IMR-90 (cell line): ENCODE data around the gene CLDN15. TPM values are rescaled to one million over a fixed set of nuclear protein-coding genes. Genes with fewer than 3 reads are reported as not detected.

Experiments
- ATAC-seq: fragments of 200-7000 bp; cut with Tn5 transposase; 2 replicates; pipeline ENCODE4 v1.9.1; 2020; ENCODE audit warnings: low read depth, mild to moderate bottlenecking, moderate library complexity
- BruUV-seq: library from RNA; stranded (reverse); fragments of 400-500 nt; replicated peaks from 2 replicates; lab custom pipeline; 2021; lab: Mats Ljungman, UMichigan
- CTCF ChIA-PET: fragments of 300-600 bp; formaldehyde crosslinking; extraction: SDS; loops from one replicate; lab custom pipeline; 2021; ENCODE audit warnings: antibody characterized with exemption; lab: Yijun Ruan, JAX
- POLR2A ChIA-PET: fragments of 300-600 bp; sonication (Branson Sonifier 250); formaldehyde crosslinking; loops from one replicate; lab custom pipeline; 2022; ENCODE audit warnings: antibody characterized with exemption; ENCODE audit not compliant: unreplicated experiment; lab: Charles Lee
- DNase-seq: peaks from one replicate; pipeline ENCODE4 v3.0.0; 2013
- H2AFZ ChIP-seq: replicated peaks from 2 replicates; pipeline ENCODE3; 2013; ENCODE audit warnings: low read length, mild to moderate bottlenecking; ENCODE audit not compliant: poor library complexity
- H2AK5ac ChIP-seq: 2 replicates; pipeline ENCODE4 v1.6.1; 2013; ENCODE audit warnings: low read depth, low read length, inconsistent platforms
- H2AK9ac ChIP-seq: replicated peaks from 2 replicates; pipeline ENCODE3; 2013; ENCODE audit warnings: mild to moderate bottlenecking, low read depth, low read length, moderate library complexity; ENCODE audit not compliant: poor library complexity
- H2BK120ac ChIP-seq: 2 replicates; pipeline ENCODE4 v1.6.1; 2013; ENCODE audit warnings: low read depth, low read length, inconsistent platforms
- H2BK15ac ChIP-seq: 3 replicates; pipeline ENCODE4 v1.6.1; 2013; ENCODE audit warnings: low read depth, low read length, inconsistent platforms
- H2BK20ac ChIP-seq: 2 replicates; pipeline ENCODE4 v1.6.1; 2013; ENCODE audit warnings: low read depth, mild to moderate bottlenecking, inconsistent platforms, low read length, moderate library complexity
- H2BK5ac ChIP-seq: 2 replicates; pipeline ENCODE4 v1.6.1; 2013; ENCODE audit warnings: mild to moderate bottlenecking, low read depth, low read length, inconsistent platforms; ENCODE audit not compliant: poor library complexity, severe bottlenecking
- H3K14ac ChIP-seq: replicated peaks from 2 replicates; pipeline ENCODE4 v1.6.1; 2013; ENCODE audit warnings: low read depth, low read length, inconsistent platforms
- H3K18ac ChIP-seq: 2 replicates; pipeline ENCODE4 v1.6.1; 2013; ENCODE audit warnings: low read depth, low read length, control low read depth
- H3K23ac ChIP-seq: 2 replicates; pipeline ENCODE4 v1.6.1; 2013; ENCODE audit warnings: low read depth, low read length, inconsistent platforms
- H3K27ac ChIP-seq: 2 replicates; pipeline ENCODE4 v1.5.1; 2013; ENCODE audit warnings: mild to moderate bottlenecking, control low read depth, low read length; ENCODE audit not compliant: insufficient read depth
- H3K27me3 ChIP-seq: 2 replicates; pipeline ENCODE4 v1.6.1; 2013; ENCODE audit warnings: low read length; ENCODE audit not compliant: control insufficient read depth, insufficient read depth
- H3K36me3 ChIP-seq: 2 replicates; pipeline ENCODE4 v1.6.1; 2013; ENCODE audit warnings: low read length, mixed read lengths; ENCODE audit not compliant: control insufficient read depth, insufficient read depth
- H3K4ac ChIP-seq: 2 replicates; pipeline ENCODE4 v1.6.1; 2013; ENCODE audit warnings: low read depth, low read length, inconsistent platforms
- H3K4me1 ChIP-seq: 2 replicates; pipeline ENCODE4 v1.6.1; 2013; ENCODE audit warnings: low read length, mixed read lengths; ENCODE audit not compliant: control insufficient read depth, insufficient read depth
- H3K4me2 ChIP-seq: 2 replicates; pipeline ENCODE4 v1.6.1; 2013; ENCODE audit warnings: low read depth, mild to moderate bottlenecking, control low read depth, low read length, moderate library complexity
- H3K4me3 ChIP-seq: 2 replicates; pipeline ENCODE4 v1.5.1; 2013; ENCODE audit warnings: low read depth, mild to moderate bottlenecking, control low read depth, low read length, moderate library complexity; ENCODE audit not compliant: insufficient read depth
- H3K56ac ChIP-seq: 2 replicates; pipeline ENCODE4 v1.6.1; 2013; ENCODE audit warnings: low read length, inconsistent platforms; ENCODE audit not compliant: insufficient read depth; ENCODE audit errors: extremely low read depth
- H3K79me1 ChIP-seq, 2 experiments: 2 replicates each; pipeline ENCODE4 v1.6.1; 2013; ENCODE audit warnings: low read length in 2 of 2, inconsistent platforms in 1 of 2, low read depth in 1 of 2
- H3K9ac ChIP-seq: 2 replicates; pipeline ENCODE4 v1.6.1; 2013; ENCODE audit warnings: low read depth, low read length, control low read depth
- H3K9me1 ChIP-seq: 2 replicates; pipeline ENCODE4 v1.6.1; 2013; ENCODE audit warnings: low read length, inconsistent platforms; ENCODE audit not compliant: insufficient read depth
- H3K9me3 ChIP-seq: 2 replicates; pipeline ENCODE4 v1.6.1; 2013; ENCODE audit warnings: low read length; ENCODE audit not compliant: control insufficient read depth, insufficient read depth
- H4K20me1 ChIP-seq: 2 replicates; pipeline ENCODE4 v1.6.1; 2013; ENCODE audit warnings: low read length, inconsistent platforms; ENCODE audit not compliant: insufficient read depth
- H4K5ac ChIP-seq: 2 replicates; pipeline ENCODE4 v1.6.1; 2013; ENCODE audit warnings: mild to moderate bottlenecking, low read depth, low read length, control low read depth
- H4K8ac ChIP-seq, 2 experiments: 2 replicates each; pipeline ENCODE4 v1.6.1; 2013; ENCODE audit warnings: low read depth in 2 of 2, low read length in 2 of 2, control low read depth in 1 of 2, inconsistent platforms in 1 of 2
- H4K91ac ChIP-seq: 2 replicates; pipeline ENCODE4 v1.6.1; 2013; ENCODE audit warnings: low read depth, low read length, inconsistent platforms; ENCODE audit not compliant: insufficient read depth
- BHLHE40 ChIP-seq: fragments of 150-350 bp; IDR thresholded peaks from 2 replicates; pipeline ENCODE4 v1.6.1; 2016; ENCODE audit warnings: mild to moderate bottlenecking, low read depth, low read length
- CEBPB ChIP-seq: IDR thresholded peaks from 2 replicates; pipeline ENCODE4 v1.6.1; 2012; ENCODE audit warnings: low read depth, low read length, improper control_type of control experiment
- CHD1 ChIP-seq: IDR thresholded peaks from 2 replicates; pipeline ENCODE4 v1.6.1; 2012; ENCODE audit warnings: low read depth, low read length, improper control_type of control experiment
- CTCF ChIP-seq: conservative IDR thresholded peaks from 2 replicates; pipeline ENCODE4 v1.5.1; 2012; ENCODE audit warnings: mild to moderate bottlenecking, low read depth, low read length, improper control_type of control experiment
- FOS ChIP-seq: fragments of 150-350 bp; IDR thresholded peaks from 2 replicates; pipeline ENCODE4 v1.6.1; 2016; ENCODE audit warnings: low read depth, low read length
- MAFK ChIP-seq: IDR thresholded peaks from 2 replicates; pipeline ENCODE4 v1.6.1; 2012; ENCODE audit warnings: low read depth, low read length, improper control_type of control experiment
- MAZ ChIP-seq: IDR thresholded peaks from 2 replicates; pipeline ENCODE4 v1.6.1; 2012; ENCODE audit warnings: low read depth, mild to moderate bottlenecking, low read length, improper control_type of control experiment, moderate library complexity, borderline replicate concordance
- MXI1 ChIP-seq: IDR thresholded peaks from 2 replicates; pipeline ENCODE4 v1.6.1; 2012; ENCODE audit warnings: low read depth, mild to moderate bottlenecking, low read length, moderate library complexity, borderline replicate concordance
- NFE2L2 ChIP-seq: fragments of 150-350 bp; IDR thresholded peaks from 2 replicates; pipeline ENCODE4 v1.6.1; 2016; ENCODE audit warnings: low read depth, mild to moderate bottlenecking, low read length
- POLR2A ChIP-seq: IDR thresholded peaks from 2 replicates; pipeline ENCODE4 v1.6.1; 2012; ENCODE audit warnings: mild to moderate bottlenecking, low read depth, low read length
- RAD21 ChIP-seq: IDR thresholded peaks from 2 replicates; pipeline ENCODE4 v1.6.1; 2012; ENCODE audit warnings: low read length, improper control_type of control experiment
- RCOR1 ChIP-seq: IDR thresholded peaks from 2 replicates; pipeline ENCODE4 v1.6.1; 2012; ENCODE audit warnings: mild to moderate bottlenecking, low read length, improper control_type of control experiment; ENCODE audit not compliant: insufficient replicate concordance
- RFX5 ChIP-seq: IDR thresholded peaks from 2 replicates; pipeline ENCODE4 v1.8.0; 2012; ENCODE audit warnings: low read depth, mild to moderate bottlenecking, low read length, moderate library complexity
- SMC3 ChIP-seq: fragments of 150-350 bp; IDR thresholded peaks from 2 replicates; pipeline ENCODE4 v1.6.1; 2016; ENCODE audit warnings: low read depth, mild to moderate bottlenecking, antibody characterized with exemption, low read length, moderate library complexity
- WGBS, 2 experiments: methylation state at CpG; one replicate each; pipeline versions ENCODE4 v1.1.5 to v1.1.7; 2013; ENCODE audit warnings: missing lambda C conversion rate in 2 of 2; ENCODE audit not compliant: insufficient read length in 1 of 2; ENCODE audit errors: extremely low coverage in 2 of 2; 5-methylcytosine and 5-hydroxymethylcytosine counted together
- dilution Hi-C: fragments of 300-500 bp; cut with HindIII; formaldehyde crosslinking; loops from one replicate; pipeline ENCODE4 v1.14.3; 2018; ENCODE audit warnings: low sequenced_read_pairs; ENCODE audit not compliant: unreplicated experiment
- in situ Hi-C: fragments of 300-500 bp; cut with MboI; formaldehyde crosslinking; loops from 3 replicates; pipeline ENCODE4 v1.14.3; 2019; ENCODE audit warnings: low sequenced_read_pairs, inconsistent platforms, mixed read lengths
- intact Hi-C: fragments of 100-400 bp; cut with micrococcal nuclease; formaldehyde crosslinking; loops from 2 replicates; pipeline ENCODE4 v1.10.0; 2022
- polyA plus RNA-seq, 3 experiments: library from polyadenylated mRNA; depleted of rRNA; stranded (reverse); fragments of >200 nt; gene quantifications; 2 replicates each; pipeline ENCODE4 v1.2.3, GENCODE V29; 2012; ENCODE audit warnings: low replicate concordance in 1 of 3
- total RNA-seq: library from RNA; depleted of rRNA; stranded (reverse); fragments of >200 nt; gene quantifications from 2 replicates; pipeline ENCODE4 v1.2.3, GENCODE V29; 2012
- TF ChIP-seq, protein P1 (sequence below): fragments of 150-350 bp; IDR thresholded peaks from 2 replicates; pipeline ENCODE4 v1.6.1; 2016; ENCODE audit warnings: low read depth, mild to moderate bottlenecking, low read length, moderate library complexity, borderline replicate concordance
- TF ChIP-seq, protein P2 (sequence below): fragments of 150-350 bp; IDR thresholded peaks from 2 replicates; pipeline ENCODE4 v1.6.1; 2017; ENCODE audit warnings: mild to moderate bottlenecking, antibody characterized with exemption, low read length, low read depth

CLDN15 gene
- total and polyA plus RNA-seq, 2 of the 4 experiments (the other 2 are of a cell fraction), result 0.72 to 5.4 TPM

DNA sequence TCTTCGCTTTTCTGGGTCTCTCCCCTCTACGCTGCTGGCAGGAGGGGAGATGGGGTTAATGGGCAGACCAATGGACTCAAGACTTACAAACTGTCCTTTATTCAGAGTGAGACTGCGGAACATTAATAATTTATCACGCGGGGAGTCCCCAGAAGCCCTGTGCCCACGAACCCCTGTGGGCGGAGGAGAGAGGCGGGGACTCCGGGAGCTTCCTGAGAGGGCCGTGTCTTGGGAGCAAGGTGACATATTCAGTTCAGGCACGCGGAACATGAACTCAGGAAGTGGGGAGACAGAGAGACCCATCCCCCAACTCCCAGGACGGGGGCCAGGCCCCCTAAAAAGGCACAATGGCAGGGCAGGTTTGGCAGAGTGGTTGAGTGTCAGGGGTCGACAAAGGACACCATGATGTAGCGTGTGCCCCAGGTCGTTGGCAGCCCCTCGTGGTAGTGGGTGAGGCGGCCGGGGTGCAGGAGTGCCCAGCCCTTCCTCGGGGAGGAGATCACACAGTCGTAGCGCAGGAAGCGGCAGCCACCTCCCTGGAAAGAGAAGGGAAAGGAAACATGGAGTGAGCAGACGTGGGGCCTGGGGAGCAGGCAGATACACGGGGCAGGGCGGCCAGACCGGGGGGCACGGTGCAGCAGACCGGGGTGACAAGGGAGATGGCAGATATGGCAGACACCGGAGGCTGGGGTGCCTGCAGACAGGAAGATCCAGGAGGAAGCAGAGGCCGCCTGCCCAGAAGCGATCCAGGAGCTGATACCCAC is 31.5 kb downstream of the CLDN15 start:
- no peak overlapping the region for H3K4ac ChIP-seq
- H2AK5ac ChIP-seq, result no peak overlapping the region
- H2BK5ac ChIP-seq, result no peak overlapping the region
- no peak overlapping the region for H3K4me2 ChIP-seq
- DNase-seq (no peak), ATAC-seq (no peak)
- H3K9me1 ChIP-seq, result no peaks in the 10 kb centered on the region
- CTCF ChIA-PET, result no interaction called here
- H3K9me3 ChIP-seq, result no peaks in the 10 kb centered on the region
- no peak overlapping the region for H2AFZ ChIP-seq
- no peak overlapping the region for H4K5ac ChIP-seq
- BruUV-seq, result no TSS peak
- 93% methylated on average over 21 of the region's 32 CpGs; no CpG with 5 or more reads in 1 of the 2 experiments for WGBS, 2 experiments
- no peak overlapping the region for H3K27ac ChIP-seq
- H3K9ac ChIP-seq, result no peak overlapping the region
- H4K8ac ChIP-seq, result no peak overlapping the region
- H3K14ac ChIP-seq, result no peak overlapping the region
- peak overlapping the region; percentile 78 for H2AK9ac ChIP-seq
- no peak overlapping the region for H3K18ac ChIP-seq
- dilution Hi-C loops (no loop called here), in situ Hi-C loops (no loop called here), intact Hi-C loops (no loop called here)
- no peak overlapping the region for H2BK15ac ChIP-seq
- no peaks in the 10 kb centered on the region for H4K20me1 ChIP-seq
- peaks cover 34% of the 10 kb centered on the region for H3K36me3 ChIP-seq
- no peak overlapping the region for H3K4me3 ChIP-seq
- H3K56ac ChIP-seq, result no peak overlapping the region
- H3K23ac ChIP-seq, result no peak overlapping the region
- no peaks in the 10 kb centered on the region for H3K4me1 ChIP-seq
- TF ChIP-seq, protein P1, sequence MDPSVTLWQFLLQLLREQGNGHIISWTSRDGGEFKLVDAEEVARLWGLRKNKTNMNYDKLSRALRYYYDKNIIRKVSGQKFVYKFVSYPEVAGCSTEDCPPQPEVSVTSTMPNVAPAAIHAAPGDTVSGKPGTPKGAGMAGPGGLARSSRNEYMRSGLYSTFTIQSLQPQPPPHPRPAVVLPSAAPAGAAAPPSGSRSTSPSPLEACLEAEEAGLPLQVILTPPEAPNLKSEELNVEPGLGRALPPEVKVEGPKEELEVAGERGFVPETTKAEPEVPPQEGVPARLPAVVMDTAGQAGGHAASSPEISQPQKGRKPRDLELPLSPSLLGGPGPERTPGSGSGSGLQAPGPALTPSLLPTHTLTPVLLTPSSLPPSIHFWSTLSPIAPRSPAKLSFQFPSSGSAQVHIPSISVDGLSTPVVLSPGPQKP, result no peak
- TF ChIP-seq RFX5, result no peak
- TF ChIP-seq RCOR1, result no peak
- no peak for TF ChIP-seq NFE2L2
- TF ChIP-seq SMC3, result no peak
- TF ChIP-seq MXI1, result no peak
- no peak for TF ChIP-seq RAD21
- TF ChIP-seq, protein P2, sequence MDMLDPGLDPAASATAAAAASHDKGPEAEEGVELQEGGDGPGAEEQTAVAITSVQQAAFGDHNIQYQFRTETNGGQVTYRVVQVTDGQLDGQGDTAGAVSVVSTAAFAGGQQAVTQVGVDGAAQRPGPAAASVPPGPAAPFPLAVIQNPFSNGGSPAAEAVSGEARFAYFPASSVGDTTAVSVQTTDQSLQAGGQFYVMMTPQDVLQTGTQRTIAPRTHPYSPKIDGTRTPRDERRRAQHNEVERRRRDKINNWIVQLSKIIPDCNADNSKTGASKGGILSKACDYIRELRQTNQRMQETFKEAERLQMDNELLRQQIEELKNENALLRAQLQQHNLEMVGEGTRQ, result no peak
- no peak for TF ChIP-seq FOS
- TF ChIP-seq CHD1, result no peak
- TF ChIP-seq MAZ, result no peak
- no peak for TF ChIP-seq POLR2A
- no peak for TF ChIP-seq BHLHE40
- TF ChIP-seq CTCF, result no peak
- no peak for TF ChIP-seq CEBPB
- no peak for TF ChIP-seq MAFK
- no peak overlapping the region for H2BK120ac ChIP-seq
- H3K27me3 ChIP-seq, result peaks cover 25% of the 10 kb centered on the region
- no peak overlapping the region for H4K91ac ChIP-seq
- H2BK20ac ChIP-seq, result no peak overlapping the region
- H3K79me1 ChIP-seq, result no peaks in the 10 kb centered on the region
- POLR2A ChIA-PET, result no interaction called here
